Measurements from ENCODE around the gene CLEC6A.

GRCh38 chr12:8466241-8466640 lies 10.5 kb downstream of the CLEC6A start:
- TF ChIP-seq CTCF (IDR thresholded peaks at IDR 0.05), result no peak
- TF ChIP-seq POLR2AphosphoS5 (IDR thresholded peaks at IDR 0.05), result no peak
- no peak for TF ChIP-seq POLR2A (IDR thresholded peaks at IDR 0.05)

Measured in prostate gland (tissue), 2 donors.